Keratinocyte (primary cell): ENCODE data around the gene SLC6A1.

Experiments
- CTCF ChIP-seq, 3 experiments: IDR thresholded peaks in 1 of 3; conservative IDR thresholded peaks in 1 of 3; optimal IDR thresholded peaks in 1 of 3; 2 replicates in 2 of 3; 3 replicates in 1 of 3; pipeline versions ENCODE3 to v1.5.1; 2011; ENCODE audit warnings: low read length in 3 of 3, mild to moderate bottlenecking in 3 of 3, moderate library complexity in 2 of 3, control low read depth in 1 of 3, inconsistent platforms in 1 of 3; ENCODE audit not compliant: insufficient read depth in 2 of 3; ENCODE audit errors: extremely low read depth in 1 of 3
- EZH2 ChIP-seq: IDR thresholded peaks from one replicate; pipeline ENCODE4 v1.6.1; 2012; ENCODE audit warnings: inconsistent platforms, mild to moderate bottlenecking, low read length, moderate library complexity

- TF ChIP-seq CTCF (optimal IDR thresholded peaks at IDR 0.05 in 1 of 3, IDR thresholded peaks at IDR 0.05 in 1 of 3, conservative IDR thresholded peaks at IDR 0.05 in 1 of 3; ENCODE audit: extremely low read depth in 1 of 3, insufficient read depth in 2 of 3, low read length in 3 of 3) (no peak), EZH2 (no peak)
Observed at GRCh38 chr3:10944866-10945265, 47.7 kb upstream of the SLC6A1 start.
